ENCODE measurements around the gene LRP4.

The LRP4 gene

GRCh38 chr11:46855863-46856262 lies 62.5 kb downstream of the LRP4 start:
- Histone ChIP-seq H3K4me3 (ENCODE audit: low read depth, low read length, poor library complexity, severe bottlenecking) (no peak overlapping the region), H3K27me3 (ENCODE audit: insufficient read depth, low read length) (no peaks in the 10 kb centered on the region), H3K9ac (ENCODE audit: low read length) (no peak overlapping the region), H4K20me1 (ENCODE audit: insufficient read depth, low read length) (no peaks in the 10 kb centered on the region), H3K9me3 (ENCODE audit: low read length) (no peaks in the 10 kb centered on the region), H3K4me2 (ENCODE audit: low read length) (no peak overlapping the region), H2AFZ (ENCODE audit: low read length) (no peak overlapping the region), H3K4me1 (ENCODE audit: insufficient read depth, low read length, severe bottlenecking) (peaks cover 8% of the 10 kb centered on the region), H3K27ac (ENCODE audit: low read depth, low read length, poor library complexity, severe bottlenecking) (no peak overlapping the region), H3K36me3 (ENCODE audit: insufficient read depth, low read length) (peaks cover 15% of the 10 kb centered on the region; the same call in 1 of the 2 replicates), H3K79me2 (ENCODE audit: insufficient read depth, low read length) (no peaks in the 10 kb centered on the region), H3F3A (ENCODE audit: insufficient read depth, low read length) (no peaks in the 10 kb centered on the region), H3K9me2 (ENCODE audit: low read depth, low read length) (no peaks in the 10 kb centered on the region)
- TF ChIP-seq CTCF (IDR thresholded peaks at IDR 0.05; ENCODE audit: low read length) (no peak), EZH2 (IDR thresholded peaks at IDR 0.05; ENCODE audit: borderline replicate concordance, low read length) (no peak)

GRCh38 chr11:46855167-46855566 lies 63.2 kb downstream of the LRP4 start:
- Histone ChIP-seq H3K36me3 (ENCODE audit: insufficient read depth, low read length) (peaks cover 15% of the 10 kb centered on the region; the same call in 1 of the 2 replicates), H3K9me2 (ENCODE audit: low read depth, low read length) (no peaks in the 10 kb centered on the region), H3K27ac (ENCODE audit: low read depth, low read length, poor library complexity, severe bottlenecking) (no peak overlapping the region), H2AFZ (ENCODE audit: low read length) (no peak overlapping the region), H4K20me1 (ENCODE audit: insufficient read depth, low read length) (no peaks in the 10 kb centered on the region), H3K4me2 (ENCODE audit: low read length) (no peak overlapping the region), H3K4me1 (ENCODE audit: insufficient read depth, low read length, severe bottlenecking) (peaks cover 8% of the 10 kb centered on the region), H3K4me3 (ENCODE audit: low read depth, low read length, poor library complexity, severe bottlenecking) (no peak overlapping the region), H3K9me3 (ENCODE audit: low read length) (no peaks in the 10 kb centered on the region), H3K79me2 (ENCODE audit: insufficient read depth, low read length) (no peaks in the 10 kb centered on the region), H3K27me3 (ENCODE audit: insufficient read depth, low read length) (no peaks in the 10 kb centered on the region), H3K9ac (ENCODE audit: low read length) (no peak overlapping the region), H3F3A (ENCODE audit: insufficient read depth, low read length) (no peaks in the 10 kb centered on the region)
- TF ChIP-seq EZH2 (IDR thresholded peaks at IDR 0.05; ENCODE audit: borderline replicate concordance, low read length) (no peak), CTCF (IDR thresholded peaks at IDR 0.05; ENCODE audit: low read length) (no peak)

GRCh38 chr11:46850829-46851380 lies 67.4 kb downstream of the LRP4 start:
- no peak overlapping the region for H3K9ac ChIP-seq (ENCODE audit: low read length)
- H3K79me2 ChIP-seq (ENCODE audit: insufficient read depth, low read length): no peaks in the 10 kb centered on the region
- no peaks in the 10 kb centered on the region for H4K20me1 ChIP-seq (ENCODE audit: insufficient read depth, low read length)
- no peaks in the 10 kb centered on the region for H3K9me2 ChIP-seq (ENCODE audit: low read depth, low read length)
- H3K4me1 ChIP-seq (ENCODE audit: insufficient read depth, low read length, severe bottlenecking): peaks cover 18% of the 10 kb centered on the region
- H3K4me2 ChIP-seq (ENCODE audit: low read length): no peak overlapping the region
- no peaks in the 10 kb centered on the region for H3F3A ChIP-seq (ENCODE audit: insufficient read depth, low read length)
- no peak overlapping the region for H3K27ac ChIP-seq (ENCODE audit: low read depth, low read length, poor library complexity, severe bottlenecking)
- no peaks in the 10 kb centered on the region for H3K27me3 ChIP-seq (ENCODE audit: insufficient read depth, low read length)
- no peaks in the 10 kb centered on the region for H3K9me3 ChIP-seq (ENCODE audit: low read length)
- no peak for TF ChIP-seq CTCF (IDR thresholded peaks at IDR 0.05; ENCODE audit: low read length)
- TF ChIP-seq EZH2 (IDR thresholded peaks at IDR 0.05; ENCODE audit: borderline replicate concordance, low read length): no peak
- H3K4me3 ChIP-seq (ENCODE audit: low read depth, low read length, poor library complexity, severe bottlenecking): no peak overlapping the region
- H3K36me3 ChIP-seq (ENCODE audit: insufficient read depth, low read length): no peaks in the 10 kb centered on the region
- H2AFZ ChIP-seq (ENCODE audit: low read length): no peak overlapping the region

Measured in OCI-LY1 (cell line).